Measurements from ENCODE around the gene TNFRSF9. TPM values are rescaled to one million over a fixed set of nuclear protein-coding genes. Genes with fewer than 3 reads are reported as not detected.
"Not testable (repeated sequence)": the region's sequence is repeated elsewhere in the genome, so short reads cannot be mapped to it uniquely, and the experiment has no call there.

The TNFRSF9 gene
- total RNA-seq, 1 experiment from 2014 or later: not detected

DNA sequence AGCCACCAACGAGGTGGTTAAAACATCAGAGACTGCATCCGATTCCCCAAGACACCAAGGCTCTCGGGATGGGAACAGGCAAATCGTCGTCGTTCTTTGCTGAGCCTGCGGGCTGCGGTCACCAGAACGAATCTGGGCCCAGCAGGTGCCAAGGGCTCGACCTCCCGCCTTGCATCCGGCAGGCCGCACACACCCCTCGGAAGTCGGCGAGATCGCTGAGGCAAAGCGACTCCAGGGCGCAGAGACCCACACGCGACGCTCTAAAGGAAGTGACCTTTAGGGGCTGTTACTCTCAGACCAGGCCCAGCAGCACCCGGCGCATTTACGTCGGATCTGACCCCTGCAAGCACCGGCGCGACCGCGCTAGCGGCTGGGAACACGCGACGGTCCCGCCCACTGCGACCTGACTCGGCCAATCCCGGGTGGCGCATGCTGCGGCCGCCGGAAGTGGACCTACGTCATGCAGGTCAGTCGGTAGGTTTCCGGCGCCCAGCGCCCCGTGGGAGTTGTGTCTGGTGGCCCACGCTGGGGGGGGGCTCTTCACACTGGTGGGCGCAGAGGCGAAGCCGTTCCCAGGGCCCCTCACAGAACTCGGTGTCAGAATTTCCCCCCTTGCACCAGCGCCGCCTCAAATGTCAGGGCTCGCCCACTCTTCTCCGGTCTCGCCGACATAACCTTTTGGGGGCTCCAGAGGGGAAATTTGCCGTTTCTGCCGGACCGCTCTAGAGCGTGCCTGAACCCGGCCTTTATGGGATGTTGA lies 13.4 kb upstream of the TNFRSF9 start:
- H3K4me1 Mint-ChIP-seq: no peaks in the 10 kb centered on the region; the same call in 1 of the 2 replicates
- H3K9me3 Mint-ChIP-seq: peaks cover 13% of the 10 kb centered on the region
- peaks cover 10% of the 10 kb centered on the region for H3K36me3 Mint-ChIP-seq
- TF ChIP-seq, protein P1, sequence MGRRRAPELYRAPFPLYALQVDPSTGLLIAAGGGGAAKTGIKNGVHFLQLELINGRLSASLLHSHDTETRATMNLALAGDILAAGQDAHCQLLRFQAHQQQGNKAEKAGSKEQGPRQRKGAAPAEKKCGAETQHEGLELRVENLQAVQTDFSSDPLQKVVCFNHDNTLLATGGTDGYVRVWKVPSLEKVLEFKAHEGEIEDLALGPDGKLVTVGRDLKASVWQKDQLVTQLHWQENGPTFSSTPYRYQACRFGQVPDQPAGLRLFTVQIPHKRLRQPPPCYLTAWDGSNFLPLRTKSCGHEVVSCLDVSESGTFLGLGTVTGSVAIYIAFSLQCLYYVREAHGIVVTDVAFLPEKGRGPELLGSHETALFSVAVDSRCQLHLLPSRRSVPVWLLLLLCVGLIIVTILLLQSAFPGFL (CRISPR knock-in tag; IDR thresholded peaks at IDR 0.05; ENCODE audit: borderline replicate concordance): no peak
- TF ChIP-seq, protein P2, sequence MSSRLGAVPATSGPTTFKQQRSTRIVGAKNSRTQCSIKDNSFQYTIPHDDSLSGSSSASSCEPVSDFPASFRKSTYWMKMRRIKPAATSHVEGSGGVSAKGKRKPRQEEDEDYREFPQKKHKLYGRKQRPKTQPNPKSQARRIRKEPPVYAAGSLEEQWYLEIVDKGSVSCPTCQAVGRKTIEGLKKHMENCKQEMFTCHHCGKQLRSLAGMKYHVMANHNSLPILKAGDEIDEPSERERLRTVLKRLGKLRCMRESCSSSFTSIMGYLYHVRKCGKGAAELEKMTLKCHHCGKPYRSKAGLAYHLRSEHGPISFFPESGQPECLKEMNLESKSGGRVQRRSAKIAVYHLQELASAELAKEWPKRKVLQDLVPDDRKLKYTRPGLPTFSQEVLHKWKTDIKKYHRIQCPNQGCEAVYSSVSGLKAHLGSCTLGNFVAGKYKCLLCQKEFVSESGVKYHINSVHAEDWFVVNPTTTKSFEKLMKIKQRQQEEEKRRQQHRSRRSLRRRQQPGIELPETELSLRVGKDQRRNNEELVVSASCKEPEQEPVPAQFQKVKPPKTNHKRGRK (CRISPR knock-in tag; IDR thresholded peaks at IDR 0.05; ENCODE audit: borderline replicate concordance): no peak
- TF ChIP-seq ZNF416 (CRISPR knock-in tag; IDR thresholded peaks at IDR 0.05) (no peak), JUN (CRISPR knock-in tag; IDR thresholded peaks at IDR 0.05) (no peak), ELF4 (CRISPR knock-in tag; IDR thresholded peaks at IDR 0.05; ENCODE audit: low read depth) (no peak), GABPB1 (CRISPR knock-in tag; IDR thresholded peaks at IDR 0.05) (no peak), MYBL2 (CRISPR knock-in tag; IDR thresholded peaks at IDR 0.05) (no peak), OVOL2 (CRISPR knock-in tag; IDR thresholded peaks at IDR 0.05; ENCODE audit: borderline replicate concordance) (no peak)
- TF ChIP-seq, protein P3, sequence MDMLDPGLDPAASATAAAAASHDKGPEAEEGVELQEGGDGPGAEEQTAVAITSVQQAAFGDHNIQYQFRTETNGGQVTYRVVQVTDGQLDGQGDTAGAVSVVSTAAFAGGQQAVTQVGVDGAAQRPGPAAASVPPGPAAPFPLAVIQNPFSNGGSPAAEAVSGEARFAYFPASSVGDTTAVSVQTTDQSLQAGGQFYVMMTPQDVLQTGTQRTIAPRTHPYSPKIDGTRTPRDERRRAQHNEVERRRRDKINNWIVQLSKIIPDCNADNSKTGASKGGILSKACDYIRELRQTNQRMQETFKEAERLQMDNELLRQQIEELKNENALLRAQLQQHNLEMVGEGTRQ (CRISPR knock-in tag; IDR thresholded peaks at IDR 0.05): no peak
- ATAC-seq: peak; percentile 46
- peak; percentile 69 for DNase-seq (ENCODE audit: low spot score)
- CTCF ChIA-PET: no interaction called here
- POLR2A ChIA-PET: no interaction called here
- peaks cover 19% of the 10 kb centered on the region for H3K27me3 Mint-ChIP-seq (ENCODE audit: low read depth)
- H3K4me3 Mint-ChIP-seq: peak overlapping the region; percentile 57
- H3K27ac Mint-ChIP-seq: no peak overlapping the region

DNA sequence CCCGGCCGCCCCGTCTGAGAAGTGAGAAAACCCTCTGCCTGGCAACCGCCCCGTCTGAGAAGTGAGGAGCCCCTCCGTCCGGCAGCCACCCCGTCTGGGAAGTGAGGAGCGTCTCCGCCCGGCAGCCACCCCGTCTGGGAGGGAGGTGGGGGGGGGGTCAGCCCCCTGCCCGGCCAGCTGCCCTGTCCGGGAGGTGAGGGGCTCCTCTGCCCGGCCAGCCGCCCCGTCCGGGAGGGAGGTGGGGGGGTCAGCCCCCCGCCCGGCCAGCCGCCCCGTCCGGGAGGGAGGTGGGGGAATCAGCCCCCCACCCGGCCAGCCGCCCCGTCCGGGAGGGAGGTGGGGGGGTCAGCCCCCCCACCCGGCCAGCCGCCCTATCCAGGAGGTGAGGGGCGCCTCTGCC lies 12.2 kb upstream of the TNFRSF9 start:
- Mint-ChIP-seq H3K27me3 (ENCODE audit: low read depth) (peaks cover 19% of the 10 kb centered on the region), H3K9me3 (peaks cover 13% of the 10 kb centered on the region)
- POLR2A ChIA-PET; H3K36me3 Mint-ChIP-seq; CTCF ChIA-PET; ATAC-seq; H3K27ac Mint-ChIP-seq; DNase-seq (ENCODE audit: low spot score); H3K4me3 Mint-ChIP-seq; H3K4me1 Mint-ChIP-seq: not testable (repeated sequence)

DNA sequence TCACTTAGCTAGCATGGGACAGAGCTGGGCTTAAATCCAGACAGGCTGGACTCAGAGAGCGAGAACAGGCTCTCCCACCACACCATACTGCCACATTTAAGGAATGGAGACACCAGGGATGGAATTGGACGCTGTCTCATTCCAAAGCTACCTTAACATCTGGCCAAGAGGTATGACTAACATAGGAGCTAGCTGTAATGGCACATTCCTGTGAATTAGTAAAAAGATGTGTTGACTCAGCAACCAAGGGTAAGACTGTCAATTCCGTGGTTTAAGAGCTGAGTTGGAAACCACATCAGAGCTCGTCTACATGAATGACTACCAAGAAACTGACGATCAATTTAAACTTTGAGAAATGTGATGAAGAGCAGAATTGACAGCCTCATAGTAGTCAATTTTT lies 8.3 kb upstream of the TNFRSF9 start:
- Mint-ChIP-seq H3K4me1 (no peaks in the 10 kb centered on the region; the same call in 1 of the 2 replicates), H3K27ac (no peak overlapping the region), H3K36me3 (peaks cover 10% of the 10 kb centered on the region), H3K27me3 (ENCODE audit: low read depth) (peaks cover 8% of the 10 kb centered on the region), H3K4me3 (no peak overlapping the region), H3K9me3 (peaks cover 13% of the 10 kb centered on the region)
- ChIA-PET CTCF (interaction anchor here (0.6 to 1.2 kb wide), 2 partner anchors 197 to 461 kb away, joined by 3 to 4 read pairs; no protein-coding TSS in a partner anchor), POLR2A (no interaction called here)
- no peak for ATAC-seq
- no peak for DNase-seq (ENCODE audit: low spot score)
- TF ChIP-seq ETV6 (CRISPR knock-in tag; IDR thresholded peaks at IDR 0.05): no peak
- no peak for TF ChIP-seq GTF2I (CRISPR knock-in tag; conservative IDR thresholded peaks at IDR 0.05)
- TF ChIP-seq TCF7 (CRISPR knock-in tag; IDR thresholded peaks at IDR 0.05; ENCODE audit: low read depth): no peak
- no peak for TF ChIP-seq CREB1 (CRISPR knock-in tag; IDR thresholded peaks at IDR 0.05)
- TF ChIP-seq, protein P4, sequence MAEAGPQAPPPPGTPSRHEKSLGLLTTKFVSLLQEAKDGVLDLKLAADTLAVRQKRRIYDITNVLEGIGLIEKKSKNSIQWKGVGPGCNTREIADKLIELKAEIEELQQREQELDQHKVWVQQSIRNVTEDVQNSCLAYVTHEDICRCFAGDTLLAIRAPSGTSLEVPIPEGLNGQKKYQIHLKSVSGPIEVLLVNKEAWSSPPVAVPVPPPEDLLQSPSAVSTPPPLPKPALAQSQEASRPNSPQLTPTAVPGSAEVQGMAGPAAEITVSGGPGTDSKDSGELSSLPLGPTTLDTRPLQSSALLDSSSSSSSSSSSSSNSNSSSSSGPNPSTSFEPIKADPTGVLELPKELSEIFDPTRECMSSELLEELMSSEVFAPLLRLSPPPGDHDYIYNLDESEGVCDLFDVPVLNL (CRISPR knock-in tag; IDR thresholded peaks at IDR 0.05; ENCODE audit: borderline replicate concordance, low read depth): no peak
- TF ChIP-seq, protein P5, sequence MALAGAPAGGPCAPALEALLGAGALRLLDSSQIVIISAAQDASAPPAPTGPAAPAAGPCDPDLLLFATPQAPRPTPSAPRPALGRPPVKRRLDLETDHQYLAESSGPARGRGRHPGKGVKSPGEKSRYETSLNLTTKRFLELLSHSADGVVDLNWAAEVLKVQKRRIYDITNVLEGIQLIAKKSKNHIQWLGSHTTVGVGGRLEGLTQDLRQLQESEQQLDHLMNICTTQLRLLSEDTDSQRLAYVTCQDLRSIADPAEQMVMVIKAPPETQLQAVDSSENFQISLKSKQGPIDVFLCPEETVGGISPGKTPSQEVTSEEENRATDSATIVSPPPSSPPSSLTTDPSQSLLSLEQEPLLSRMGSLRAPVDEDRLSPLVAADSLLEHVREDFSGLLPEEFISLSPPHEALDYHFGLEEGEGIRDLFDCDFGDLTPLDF (CRISPR knock-in tag; IDR thresholded peaks at IDR 0.05): no peak
- no peak for TF ChIP-seq HMGA2 (CRISPR knock-in tag; IDR thresholded peaks at IDR 0.05)
- TF ChIP-seq, protein P6, sequence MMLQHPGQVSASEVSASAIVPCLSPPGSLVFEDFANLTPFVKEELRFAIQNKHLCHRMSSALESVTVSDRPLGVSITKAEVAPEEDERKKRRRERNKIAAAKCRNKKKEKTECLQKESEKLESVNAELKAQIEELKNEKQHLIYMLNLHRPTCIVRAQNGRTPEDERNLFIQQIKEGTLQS (CRISPR knock-in tag; conservative IDR thresholded peaks at IDR 0.05): no peak
- TF ChIP-seq, protein P7, sequence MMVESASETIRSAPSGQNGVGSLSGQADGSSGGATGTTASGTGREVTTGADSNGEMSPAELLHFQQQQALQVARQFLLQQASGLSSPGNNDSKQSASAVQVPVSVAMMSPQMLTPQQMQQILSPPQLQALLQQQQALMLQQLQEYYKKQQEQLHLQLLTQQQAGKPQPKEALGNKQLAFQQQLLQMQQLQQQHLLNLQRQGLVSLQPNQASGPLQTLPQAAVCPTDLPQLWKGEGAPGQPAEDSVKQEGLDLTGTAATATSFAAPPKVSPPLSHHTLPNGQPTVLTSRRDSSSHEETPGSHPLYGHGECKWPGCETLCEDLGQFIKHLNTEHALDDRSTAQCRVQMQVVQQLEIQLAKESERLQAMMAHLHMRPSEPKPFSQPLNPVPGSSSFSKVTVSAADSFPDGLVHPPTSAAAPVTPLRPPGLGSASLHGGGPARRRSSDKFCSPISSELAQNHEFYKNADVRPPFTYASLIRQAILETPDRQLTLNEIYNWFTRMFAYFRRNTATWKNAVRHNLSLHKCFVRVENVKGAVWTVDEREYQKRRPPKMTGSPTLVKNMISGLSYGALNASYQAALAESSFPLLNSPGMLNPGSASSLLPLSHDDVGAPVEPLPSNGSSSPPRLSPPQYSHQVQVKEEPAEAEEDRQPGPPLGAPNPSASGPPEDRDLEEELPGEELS (CRISPR knock-in tag; IDR thresholded peaks at IDR 0.05): no peak
- TF ChIP-seq RELA (CRISPR knock-in tag; IDR thresholded peaks at IDR 0.05; ENCODE audit: borderline replicate concordance): no peak
- TF ChIP-seq SP1 (CRISPR knock-in tag; conservative IDR thresholded peaks at IDR 0.05): no peak
- no peak for TF ChIP-seq TEAD4 (CRISPR knock-in tag; IDR thresholded peaks at IDR 0.05)
- TF ChIP-seq, protein P8, sequence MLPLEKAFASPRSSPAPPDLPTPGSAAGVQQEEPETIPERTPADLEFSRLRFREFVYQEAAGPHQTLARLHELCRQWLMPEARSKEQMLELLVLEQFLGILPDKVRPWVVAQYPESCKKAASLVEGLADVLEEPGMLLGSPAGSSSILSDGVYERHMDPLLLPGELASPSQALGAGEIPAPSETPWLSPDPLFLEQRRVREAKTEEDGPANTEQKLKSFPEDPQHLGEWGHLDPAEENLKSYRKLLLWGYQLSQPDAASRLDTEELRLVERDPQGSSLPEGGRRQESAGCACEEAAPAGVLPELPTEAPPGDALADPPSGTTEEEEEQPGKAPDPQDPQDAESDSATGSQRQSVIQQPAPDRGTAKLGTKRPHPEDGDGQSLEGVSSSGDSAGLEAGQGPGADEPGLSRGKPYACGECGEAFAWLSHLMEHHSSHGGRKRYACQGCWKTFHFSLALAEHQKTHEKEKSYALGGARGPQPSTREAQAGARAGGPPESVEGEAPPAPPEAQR (CRISPR knock-in tag; IDR thresholded peaks at IDR 0.05): no peak
